Liver (tissue), 9 donors: ENCODE results near the gene UBA1. TPM values are rescaled to one million over a fixed set of nuclear protein-coding genes. Genes with fewer than 3 reads are reported as not detected.

Source experiments
- DNase-seq: peaks from one replicate; pipeline ENCODE4 v3.0.0-alpha.2; 2017; ENCODE audit warnings: low spot score
- H3K27ac ChIP-seq, 2 donors: one replicate each; pipeline ENCODE4 v1.7.0; 2013; ENCODE audit warnings: inconsistent platforms in 2 of 2, low read length in 2 of 2, control low read depth in 1 of 2, low read depth in 1 of 2, mild to moderate bottlenecking in 1 of 2
- H3K27me3 ChIP-seq, 4 donors: one replicate each; pipeline versions ENCODE4 v1.6.1 to v1.7.0; 2013; ENCODE audit warnings: low read length in 3 of 4, inconsistent platforms in 1 of 4, mild to moderate bottlenecking in 1 of 4, moderate library complexity in 1 of 4; ENCODE audit not compliant: control insufficient read depth in 4 of 4, insufficient read depth in 4 of 4
- H3K36me3 ChIP-seq, 4 donors: one replicate each; pipeline versions ENCODE4 v1.6.1 to v1.7.0; 2013; ENCODE audit warnings: low read length in 3 of 4, mild to moderate bottlenecking in 3 of 4, low read depth in 1 of 4, moderate library complexity in 1 of 4; ENCODE audit not compliant: control insufficient read depth in 4 of 4, insufficient read depth in 3 of 4
- H3K4me1 ChIP-seq, 4 donors: one replicate each; pipeline versions ENCODE4 v1.6.1 to v1.7.0; 2013; ENCODE audit warnings: low read length in 3 of 4, mild to moderate bottlenecking in 3 of 4, moderate library complexity in 1 of 4; ENCODE audit not compliant: control insufficient read depth in 4 of 4, insufficient read depth in 4 of 4
- H3K4me3 ChIP-seq, 3 donors: one replicate each; pipeline versions ENCODE4 v1.6.1 to v1.7.0; 2013; ENCODE audit warnings: low read length in 3 of 3, control low read depth in 1 of 3, low read depth in 1 of 3, mild to moderate bottlenecking in 1 of 3
- H3K9ac ChIP-seq, 2 donors: one replicate each; pipeline ENCODE4 v1.7.0; 2013; ENCODE audit warnings: low read length in 2 of 2, mild to moderate bottlenecking in 2 of 2, moderate library complexity in 2 of 2, control low read depth in 1 of 2, low read depth in 1 of 2
- H3K9me3 ChIP-seq, 4 donors: one replicate each; pipeline versions ENCODE4 v1.6.1 to v1.7.0; 2013; ENCODE audit warnings: low read length in 3 of 4; ENCODE audit not compliant: control insufficient read depth in 4 of 4
- ATF3 ChIP-seq: IDR thresholded peaks from 2 replicates; pipeline ENCODE4 v1.6.1; 2016; ENCODE audit warnings: antibody characterized with exemption
- EGR1 ChIP-seq, 2 donors: IDR thresholded peaks; 2 replicates each; pipeline ENCODE4 v1.6.1; 2016 to 2018; ENCODE audit warnings: antibody characterized with exemption in 2 of 2, low read depth in 2 of 2
- FOXA1 ChIP-seq: IDR thresholded peaks from 2 replicates; pipeline ENCODE4 v1.6.1; 2016; ENCODE audit warnings: antibody characterized with exemption
- FOXA2 ChIP-seq: IDR thresholded peaks from 2 replicates; pipeline ENCODE4 v1.6.1; 2016; ENCODE audit warnings: antibody characterized with exemption
- GABPA ChIP-seq, 2 donors: IDR thresholded peaks in 1 of 2; conservative IDR thresholded peaks in 1 of 2; 2 replicates each; pipeline ENCODE4 v1.6.1; 2016; ENCODE audit warnings: antibody characterized with exemption in 2 of 2, mild to moderate bottlenecking in 1 of 2, moderate library complexity in 1 of 2
- HNF4A ChIP-seq, 2 donors: conservative IDR thresholded peaks; 2 replicates each; pipeline ENCODE4 v1.6.1; 2016; ENCODE audit warnings: antibody characterized with exemption in 2 of 2, mild to moderate bottlenecking in 2 of 2
- HNF4G ChIP-seq: IDR thresholded peaks from 2 replicates; pipeline ENCODE4 v1.6.1; 2016; ENCODE audit warnings: antibody characterized with exemption
- JUND ChIP-seq, 2 donors: IDR thresholded peaks; 2 replicates each; pipeline ENCODE4 v1.6.1; 2016; ENCODE audit warnings: antibody characterized with exemption in 2 of 2
- MAX ChIP-seq: IDR thresholded peaks from 2 replicates; pipeline ENCODE4 v1.6.1; 2016; ENCODE audit warnings: antibody characterized with exemption
- NR2F2 ChIP-seq: IDR thresholded peaks from 2 replicates; pipeline ENCODE4 v1.6.1; 2016; ENCODE audit warnings: antibody characterized with exemption
- RAD21 ChIP-seq, 2 donors: IDR thresholded peaks; 2 replicates each; pipeline ENCODE4 v1.6.1; 2016; ENCODE audit warnings: antibody characterized with exemption in 2 of 2, mild to moderate bottlenecking in 2 of 2
- REST ChIP-seq: IDR thresholded peaks from 2 replicates; pipeline ENCODE4 v1.6.1; 2016; ENCODE audit warnings: antibody characterized with exemption, mild to moderate bottlenecking
- SP1 ChIP-seq: IDR thresholded peaks from 2 replicates; pipeline ENCODE4 v1.6.1; 2018; ENCODE audit warnings: antibody characterized with exemption, mild to moderate bottlenecking
- TAF1 ChIP-seq: conservative IDR thresholded peaks from 2 replicates; pipeline ENCODE4 v1.6.1; 2016; ENCODE audit warnings: antibody characterized with exemption, mild to moderate bottlenecking
- YY1 ChIP-seq: IDR thresholded peaks from 2 replicates; pipeline ENCODE4 v1.6.1; 2016; ENCODE audit warnings: antibody characterized with exemption, mild to moderate bottlenecking
- ZBTB33 ChIP-seq: IDR thresholded peaks from 2 replicates; pipeline ENCODE4 v1.6.1; 2016; ENCODE audit warnings: antibody characterized with exemption
- WGBS: extraction: QIAGEN DNeasy Blood & Tissue Kit; methylation state at CpG from one replicate; pipeline ENCODE4 v1.1.7; 2013; 5-methylcytosine and 5-hydroxymethylcytosine counted together
- polyA plus RNA-seq, 2 donors: library from polyadenylated mRNA; stranded (reverse) in 1 of 2; unstranded in 1 of 2; fragments of 200-250 nt in 1 of 2; fragments of >200 nt in 1 of 2; fragmentation: Nextera tagmentation in 1 of 2; extraction: Ambion mirVana in 1 of 2; gene quantifications; one replicate each; pipeline versions ENCODE4 v1.2.1 to v1.2.3, GENCODE V29; 2013 to 2015
- total RNA-seq, 2 donors: library from RNA; depleted of rRNA; stranded (reverse); fragments of >200 nt; gene quantifications; one replicate each; pipeline ENCODE4 v1.2.3, GENCODE V29; 2014
- donor health status: healthy.
- donor health status: healthy.
- donor health status: healthy.
- donor health status: healthy.
- donor health status: healthy.

Gene UBA1
- total and polyA plus RNA-seq, 4 donors = 39.8 to 85.4 (median 68.7) TPM

- Histone ChIP-seq H3K27me3 (peaks cover 0 to 4% (median 0%) of the 10 kb centered on the region in 4 donors), H3K27ac (no peak overlapping the region), H3K9ac (peak overlapping the region; percentile 5 to 48), H3K36me3 (peaks cover 0 to 9% (median 1%) of the 10 kb centered on the region in 4 donors), H3K4me1 (peaks cover 3 to 36% (median 27%) of the 10 kb centered on the region in 4 donors), H3K4me3 (peak overlapping the region; percentile 3 to 51 (median 49)), H3K9me3 (no peaks in the 10 kb centered on the region)
- 16% methylated on average over 26 of the region's 26 CpGs for WGBS
- DNase-seq = peak; percentile 35
- no peak for TF ChIP-seq FOXA1
- TF ChIP-seq RAD21 (IDR thresholded peaks at IDR 0.05) = no peak
- no peak for TF ChIP-seq FOXA2
- TF ChIP-seq REST = no peak
- TF ChIP-seq HNF4G = no peak
- no peak for TF ChIP-seq NR2F2
- no peak for TF ChIP-seq SP1
- TF ChIP-seq TAF1 = no peak
- no peak for TF ChIP-seq GABPA (IDR thresholded peaks at IDR 0.05 in 1 of 2, conservative IDR thresholded peaks at IDR 0.05 in 1 of 2)
- no peak for TF ChIP-seq EGR1 (IDR thresholded peaks at IDR 0.05; ENCODE audit: low read depth in 2 of 2)
- TF ChIP-seq MAX = no peak
- no peak for TF ChIP-seq HNF4A (conservative IDR thresholded peaks at IDR 0.05)
- no peak for TF ChIP-seq ATF3
- no peak for TF ChIP-seq JUND (IDR thresholded peaks at IDR 0.05)
Measured at GRCh38 chrX:47191331-47191730, 2.3 kb upstream of the UBA1 start.

- no peak for DNase-seq
- TF ChIP-seq YY1 = no peak
- TF ChIP-seq ATF3 = no peak
- TF ChIP-seq ZBTB33 = no peak
- no peak for TF ChIP-seq JUND (IDR thresholded peaks at IDR 0.05)
- TF ChIP-seq FOXA1 = no peak
- no peak for TF ChIP-seq TAF1
- no peak for TF ChIP-seq RAD21 (IDR thresholded peaks at IDR 0.05)
- TF ChIP-seq GABPA (IDR thresholded peaks at IDR 0.05 in 1 of 2, conservative IDR thresholded peaks at IDR 0.05 in 1 of 2) = no peak
- TF ChIP-seq NR2F2 = no peak
- H3K4me3 ChIP-seq = no peak overlapping the region
- 68% methylated on average over 16 of the region's 16 CpGs for WGBS
- peaks cover 0 to 3% (median 1%) of the 10 kb centered on the region in 4 donors for H3K36me3 ChIP-seq
- H3K27me3 ChIP-seq = peaks cover 0 to 4% (median 0%) of the 10 kb centered on the region in 4 donors
- no peaks in the 10 kb centered on the region for H3K9me3 ChIP-seq
- peaks cover 6 to 41% (median 31%) of the 10 kb centered on the region in 4 donors for H3K4me1 ChIP-seq
- no peak overlapping the region for H3K9ac ChIP-seq
- H3K27ac ChIP-seq = no peak overlapping the region
Measured at GRCh38 chrX:47191806-47192401, 1.7 kb upstream of the UBA1 start.
